Bronchus fibroblast of lung (primary cell): ENCODE measurements around the gene GTF3C1. TPM values are rescaled to one million over a fixed set of nuclear protein-coding genes. Genes with fewer than 3 reads are reported as not detected.

Source experiments
- total RNA-seq: library from RNA; depleted of rRNA; stranded (reverse); fragments of >200 nt; gene quantifications from 2 replicates; pipeline ENCODE4 v1.2.3, GENCODE V29; 2015

GTF3C1 gene
- 57.4 and 62.4 TPM in 2 replicates for total RNA-seq

GRCh38 chr16:27549746-27550581 lies at the start of gene GTF3C1, which contains the start of gene KATNIP:
Gene GTF3C1 (minus strand): TSS chr16:27549913. CDS start chr16:27549890, 23 bp downstream.
Gene KATNIP (plus strand): TSS chr16:27550144. CDS start chr16:27550171, 27 bp downstream.

Other genes starting within 250 kb of the GTF3C1 start
- 15.3 and 16.3 TPM in 2 replicates for gene IL4R, start 235.9 kb downstream of the GTF3C1 start, total RNA-seq
- gene IL21R, start 147.7 kb downstream of the GTF3C1 start, total RNA-seq, result 16.1 and 16.8 TPM in 2 replicates
- 10.6 and 11.7 TPM in 2 replicates for gene KATNIP, start 231 bp upstream of the GTF3C1 start, total RNA-seq